Stimulated activated CD4-positive, alpha-beta T cell treated with anti-CD3 and anti-CD28 coated beads, Interleukin-1b, Interleukin-23, amount 100 ng/mL, for 1 hour (primary cell): ENCODE data around the gene UBE2S.
A peak's percentile ranks its signal among the peaks of the same experiment; 100 is the strongest.

Experiments used
- DNase-seq, 2 donors: peaks; one replicate each; pipeline ENCODE4 v3.0.0-alpha.2; 2020; ENCODE audit warnings: low read depth in 2 of 2

The UBE2S gene

DNA sequence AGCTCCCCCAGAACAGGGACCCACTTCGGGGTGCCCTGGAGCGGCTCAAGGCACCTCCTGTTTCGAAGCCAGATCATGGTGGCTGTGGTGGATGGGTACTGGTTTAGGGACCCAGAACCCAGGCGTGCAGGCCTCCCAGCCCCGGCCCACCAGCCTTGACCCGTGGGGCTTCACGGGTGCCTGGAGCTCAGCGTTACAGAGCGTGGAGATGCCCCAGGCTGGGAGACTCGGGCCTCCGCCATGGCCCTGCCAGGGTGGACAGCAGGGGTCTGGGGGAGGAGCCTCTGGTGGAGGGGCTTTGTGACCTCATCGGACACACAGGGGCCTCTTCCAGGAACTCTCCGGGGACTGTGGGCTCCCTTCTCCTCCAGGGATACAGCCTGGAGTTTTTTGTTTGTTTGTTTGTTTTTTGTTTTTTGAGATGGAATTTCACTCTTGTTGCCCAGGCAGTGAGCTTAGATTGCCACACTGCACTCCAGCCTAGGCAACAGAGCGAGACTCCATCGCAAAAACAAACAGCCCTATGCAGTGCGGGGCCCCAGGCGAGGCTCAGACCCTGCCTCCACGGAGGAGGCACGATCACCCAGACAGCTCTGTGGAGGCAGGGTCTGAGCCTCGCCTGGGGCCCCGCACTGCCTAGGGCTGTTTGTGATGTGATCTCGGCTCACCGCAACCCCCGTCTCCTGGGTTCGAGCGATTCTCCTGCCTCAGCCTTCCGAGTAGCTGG is 44.4 kb downstream of the UBE2S start, which contains the start of gene GARIN5B:
GARIN5B (minus strand) TSS at position 271 of the 727 bp plus-strand sequence; CDS start at position 77, 194 bp downstream.
- no peak for DNase-seq

DNA sequence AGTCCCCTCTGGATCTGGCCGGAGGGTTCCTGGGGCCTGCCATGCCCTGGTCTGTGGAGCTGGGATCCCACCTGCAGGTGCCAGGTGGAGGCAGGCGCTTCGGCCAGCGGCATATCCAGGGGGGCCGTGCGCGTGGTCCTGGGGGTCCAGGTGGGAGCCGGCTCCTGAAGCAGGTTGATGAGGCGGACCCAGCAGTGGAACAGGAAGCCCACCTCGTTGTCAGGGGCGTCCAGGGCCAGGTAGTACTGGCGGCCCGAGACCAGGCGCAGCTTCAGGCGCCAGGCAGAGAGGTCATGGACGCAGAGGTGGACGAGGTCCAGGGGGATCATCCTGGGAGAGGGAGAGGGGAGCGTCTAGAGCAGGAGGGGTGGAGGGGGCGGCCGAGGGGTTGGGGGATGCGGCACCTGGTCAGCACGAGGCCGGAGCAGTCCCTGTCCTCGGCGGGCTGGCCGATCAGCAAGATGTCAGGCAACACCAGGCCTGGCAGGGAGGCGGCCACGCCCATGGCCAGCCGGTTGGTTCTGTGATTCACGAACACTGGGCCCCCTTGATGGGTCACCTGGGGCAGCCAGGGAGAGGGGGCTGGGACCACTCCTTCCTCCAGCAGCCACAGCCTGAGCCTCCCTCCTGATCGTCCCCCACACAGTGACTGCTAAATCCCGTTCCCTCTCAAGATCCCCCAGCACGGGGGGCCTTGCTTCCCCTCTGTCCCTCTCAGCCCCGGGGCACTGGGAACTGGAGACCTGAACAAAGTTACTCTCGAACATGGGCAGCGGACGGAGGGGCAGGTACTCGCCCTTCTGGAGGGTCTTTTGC is 45.2 kb downstream of the UBE2S start:
- no peak for DNase-seq

DNA sequence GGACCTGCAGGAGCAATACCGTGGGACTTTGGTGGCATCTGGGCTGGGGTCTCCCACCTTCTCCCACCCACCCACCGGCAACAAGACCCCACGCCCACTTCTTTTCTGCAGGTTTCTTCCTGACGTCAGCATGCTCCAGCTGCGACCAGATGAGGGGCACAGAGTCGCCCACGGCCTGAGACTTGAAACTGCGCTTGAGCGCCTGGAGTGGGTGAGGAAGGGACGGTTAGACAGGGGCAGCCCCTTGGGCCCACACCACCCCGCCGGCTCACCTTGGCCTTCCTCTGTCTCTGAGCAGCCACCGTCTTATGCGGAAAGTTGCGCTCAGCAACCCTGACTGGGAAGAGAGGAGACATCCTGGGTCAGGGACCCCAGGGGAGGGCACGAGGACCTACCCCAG is 46.7 kb downstream of the UBE2S start:
- DNase-seq: no peak

DNA sequence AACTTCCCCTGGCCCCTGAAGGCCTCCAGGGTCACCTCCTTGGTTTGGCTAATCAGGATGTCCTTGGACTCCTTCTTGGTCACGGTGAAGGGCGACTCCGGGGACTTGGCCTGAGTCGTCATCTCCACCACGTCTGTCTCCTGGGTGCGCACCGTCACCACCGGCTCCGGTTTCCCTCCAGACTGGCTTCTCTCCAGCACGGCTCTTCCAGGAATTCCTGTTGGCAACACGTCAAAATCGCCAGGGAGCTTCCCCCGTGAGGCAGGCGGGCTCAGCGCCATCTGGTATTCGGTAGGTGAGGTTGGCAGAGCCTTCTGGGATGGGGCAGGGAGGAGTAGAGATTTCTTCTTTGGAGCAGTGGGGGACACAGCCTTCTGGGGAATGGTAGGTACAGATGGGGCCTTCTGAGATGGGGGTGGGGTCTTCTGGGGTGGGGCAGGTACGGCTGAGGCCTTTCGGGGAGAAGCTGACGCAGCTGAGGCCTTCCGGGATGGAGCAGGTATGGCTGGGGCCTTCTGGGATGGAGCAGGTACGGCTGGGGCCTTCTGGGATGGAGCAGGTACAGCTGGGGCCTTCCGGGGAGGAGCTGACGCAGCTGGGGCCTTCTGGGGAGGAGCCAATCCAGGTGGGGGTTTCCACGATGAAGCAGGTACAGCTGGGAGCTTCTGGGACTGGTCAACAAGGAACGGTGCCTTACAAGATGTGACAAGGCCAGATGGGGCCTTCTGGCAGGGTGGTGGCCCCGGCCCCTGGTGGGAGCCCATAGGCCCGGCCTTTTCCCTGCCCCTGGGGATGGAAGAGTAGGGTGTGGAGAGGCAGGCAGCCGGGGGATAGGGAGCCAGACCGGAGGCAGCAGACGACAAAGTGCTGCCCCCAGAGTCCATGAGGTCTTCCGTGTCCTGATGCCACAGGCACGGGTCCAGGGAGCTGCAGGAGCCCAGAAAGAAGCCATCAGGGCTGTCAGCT is 48.4 kb downstream of the UBE2S start:
- DNase-seq: no peak

DNA sequence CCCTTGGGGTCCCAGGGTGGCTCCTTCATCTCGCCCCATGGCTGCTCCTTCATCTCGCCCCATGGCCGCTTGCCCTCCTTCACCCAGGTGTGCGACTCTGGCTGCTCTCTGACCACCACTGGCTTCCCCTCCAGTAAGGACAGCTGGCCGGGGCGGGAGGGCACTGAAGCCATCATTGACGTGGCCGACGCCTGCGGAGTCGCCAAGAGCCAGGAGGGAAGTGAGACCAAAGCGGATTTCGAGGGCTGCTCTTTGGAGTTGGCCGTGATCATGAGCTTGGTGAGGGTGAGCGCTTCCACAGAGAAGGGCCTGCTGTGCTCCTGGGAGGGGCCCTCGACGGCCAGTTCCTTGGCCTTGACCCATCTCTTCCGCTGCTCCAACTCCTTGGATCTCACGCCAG is 49.1 kb downstream of the UBE2S start:
- DNase-seq: no peak

DNA sequence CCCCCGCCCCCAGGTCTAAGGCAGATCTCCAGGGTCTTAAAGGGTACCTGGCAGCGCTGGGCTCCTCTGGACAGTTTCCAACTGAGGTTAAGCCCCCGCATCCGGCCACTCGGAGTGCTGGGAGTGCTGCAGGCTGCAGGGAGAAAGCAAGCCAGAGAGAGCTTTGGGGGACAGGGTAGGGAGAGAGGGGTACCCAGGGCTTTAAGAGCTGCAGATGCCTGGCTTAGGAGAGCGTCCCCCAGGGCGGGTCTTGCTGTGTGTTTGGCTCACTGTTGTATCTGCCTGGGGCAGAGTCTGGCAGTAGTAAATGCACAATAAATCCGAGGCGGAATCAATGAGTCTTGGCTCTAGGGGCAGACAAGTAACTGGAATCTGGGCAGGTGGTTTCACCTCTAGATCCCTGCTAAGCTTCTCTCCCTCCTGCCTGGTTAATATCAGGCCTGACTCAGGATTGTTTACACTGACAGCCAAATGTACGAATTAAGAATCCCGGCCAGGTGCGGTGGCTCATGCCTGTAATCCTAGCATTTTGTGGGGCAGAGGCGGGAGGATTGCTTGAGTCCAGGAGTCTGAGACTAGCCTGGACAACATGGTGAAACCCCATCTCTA is 52.3 kb downstream of the UBE2S start:
- DNase-seq: no peak

DNA sequence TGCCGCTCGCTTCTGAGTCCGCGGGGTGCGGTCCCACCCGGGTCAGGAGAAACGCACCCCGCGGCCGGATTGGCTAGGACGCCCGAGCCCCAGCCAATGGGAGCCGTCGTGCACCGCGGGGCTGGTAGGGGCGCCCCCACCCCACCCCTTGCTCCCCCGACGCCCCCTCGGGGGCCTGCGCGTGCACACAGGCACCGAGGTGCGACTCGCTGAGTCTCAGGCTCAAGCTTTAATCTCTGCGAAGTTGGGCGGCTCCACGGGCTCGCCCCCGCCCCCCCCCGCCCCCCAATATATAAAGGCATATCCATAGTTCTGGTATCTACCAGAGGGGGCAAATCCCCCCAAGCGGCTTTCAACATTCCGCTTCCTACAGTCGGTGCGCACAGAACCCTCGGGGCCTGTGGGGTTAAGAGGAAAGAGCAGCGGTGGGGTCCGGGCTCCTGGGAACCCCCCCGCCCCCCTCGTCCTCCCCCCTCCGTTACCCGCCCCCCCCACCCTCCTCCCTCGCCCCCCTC is 52.8 kb downstream of the UBE2S start, which contains the start of gene COX6B2:
COX6B2 (minus strand) TSS at position 22 of the 515 bp plus-strand sequence. CDS start 198 bp downstream, outside the sequence.
- DNase-seq: no peak

DNA sequence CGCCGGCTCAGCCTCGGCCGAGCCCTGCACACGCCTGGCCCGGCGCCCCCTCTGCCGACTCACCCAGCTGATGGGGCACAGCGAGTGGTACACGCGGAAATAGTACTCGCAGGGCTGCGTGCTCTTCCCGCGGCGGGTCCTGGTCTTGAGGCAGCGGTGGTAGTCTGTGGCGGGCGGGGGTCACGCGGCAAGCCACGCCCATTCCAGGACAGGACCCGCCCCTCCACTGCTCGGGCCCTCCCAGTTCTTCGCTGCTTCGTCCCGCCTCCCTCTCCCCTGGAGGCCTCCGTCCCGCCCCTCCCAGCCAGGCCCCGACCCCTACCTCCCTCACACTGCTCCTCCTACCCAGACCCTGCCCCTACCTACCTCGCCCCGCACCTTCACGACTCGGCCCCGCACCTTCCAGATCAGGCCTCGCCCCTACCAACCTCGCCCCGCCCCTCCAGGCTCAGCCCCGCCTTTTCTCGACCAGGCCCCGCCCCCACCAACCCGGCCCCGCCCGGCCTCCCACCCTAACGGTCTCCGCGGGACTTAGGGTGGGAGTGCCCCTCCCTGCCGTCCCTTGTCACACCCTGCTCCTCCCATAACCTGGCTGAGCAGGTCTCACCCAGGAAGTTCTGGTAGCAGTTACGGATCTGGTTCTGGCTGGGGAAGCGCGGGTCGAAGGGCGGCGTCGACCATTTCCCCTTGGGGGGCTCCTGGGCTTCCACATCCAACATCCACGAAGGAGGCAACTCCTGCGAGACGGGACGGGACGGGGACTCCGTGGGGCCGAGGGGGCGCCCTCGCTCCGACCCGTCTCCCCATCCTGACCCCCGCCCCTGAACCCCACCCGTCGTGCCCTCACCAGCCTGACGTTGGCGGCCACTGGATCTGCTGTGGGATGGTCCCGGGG is 53.5 kb downstream of the UBE2S start:
- peak in 1 of 2 donors; percentile 42 for DNase-seq

DNA sequence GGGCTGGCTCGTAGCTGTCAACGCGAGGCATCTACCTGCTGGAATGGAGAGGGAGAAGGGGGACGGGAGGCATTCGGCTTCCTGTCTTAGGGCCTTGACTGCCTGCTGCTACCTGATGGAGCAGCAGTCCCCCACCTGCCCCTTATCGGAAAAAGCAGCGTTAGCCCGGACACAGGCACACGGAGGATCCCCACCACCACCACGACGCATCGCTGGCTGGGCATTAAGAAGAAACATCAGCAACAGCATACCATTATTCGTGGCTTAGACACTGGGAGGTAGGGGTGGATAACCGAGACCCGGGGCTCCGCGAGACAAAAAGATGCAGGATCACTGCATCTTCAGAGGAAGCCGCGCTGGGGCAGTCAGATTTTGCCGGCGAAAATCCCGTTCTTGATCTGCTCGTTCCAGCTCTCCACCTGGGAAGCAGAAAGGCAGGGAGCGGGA is 54.2 kb downstream of the UBE2S start:
- no peak for DNase-seq

DNA sequence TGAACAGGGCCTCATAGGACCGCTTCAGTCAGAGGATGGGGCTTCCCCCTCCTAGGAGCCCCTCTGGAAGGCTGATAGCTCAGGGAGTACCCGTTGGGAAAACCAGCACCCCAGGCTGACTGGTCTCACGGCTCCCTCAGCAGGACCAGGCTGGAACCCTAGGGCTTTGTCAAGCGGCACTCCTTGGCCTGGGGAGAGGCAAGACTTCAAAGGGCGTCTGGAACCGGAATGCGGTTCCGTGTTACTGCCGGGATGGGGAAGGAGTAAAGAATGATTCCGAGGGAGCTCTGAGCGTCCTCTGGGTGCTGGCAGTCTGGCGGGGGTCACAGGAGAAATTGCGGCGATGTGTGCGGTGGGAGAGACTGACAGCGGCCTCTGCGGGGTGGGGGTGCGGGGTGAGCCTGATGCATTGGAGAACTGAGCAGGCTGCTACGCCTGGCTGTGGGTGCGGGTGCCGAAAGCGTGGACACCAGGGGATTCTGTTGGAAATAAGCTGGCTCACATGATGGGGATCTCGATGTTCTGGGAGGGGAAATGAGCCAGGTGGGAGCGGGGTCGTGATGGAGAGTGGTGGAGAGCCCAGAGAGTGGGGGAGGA is 54.9 kb downstream of the UBE2S start:
- no peak for DNase-seq

DNA sequence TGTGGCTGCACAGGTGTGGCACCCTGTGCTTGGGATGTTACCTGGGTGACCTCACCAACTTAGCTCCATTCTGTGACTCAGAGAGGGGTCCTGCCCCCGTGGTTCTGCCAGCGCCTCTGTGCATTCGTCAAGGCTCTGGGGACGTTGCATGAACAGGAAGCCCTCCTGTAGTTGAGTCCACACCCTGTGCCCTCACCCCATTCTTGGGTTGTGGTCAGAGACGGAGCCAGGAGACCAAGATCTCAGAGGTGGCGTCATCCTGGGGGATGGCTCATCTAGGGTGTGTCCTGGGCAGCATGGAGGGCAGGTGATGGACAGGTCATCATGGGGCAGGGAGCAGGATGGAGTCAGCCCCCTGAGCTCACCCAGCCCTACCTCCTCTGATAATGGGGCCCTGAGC is 55.5 kb downstream of the UBE2S start:
- no peak for DNase-seq

DNA sequence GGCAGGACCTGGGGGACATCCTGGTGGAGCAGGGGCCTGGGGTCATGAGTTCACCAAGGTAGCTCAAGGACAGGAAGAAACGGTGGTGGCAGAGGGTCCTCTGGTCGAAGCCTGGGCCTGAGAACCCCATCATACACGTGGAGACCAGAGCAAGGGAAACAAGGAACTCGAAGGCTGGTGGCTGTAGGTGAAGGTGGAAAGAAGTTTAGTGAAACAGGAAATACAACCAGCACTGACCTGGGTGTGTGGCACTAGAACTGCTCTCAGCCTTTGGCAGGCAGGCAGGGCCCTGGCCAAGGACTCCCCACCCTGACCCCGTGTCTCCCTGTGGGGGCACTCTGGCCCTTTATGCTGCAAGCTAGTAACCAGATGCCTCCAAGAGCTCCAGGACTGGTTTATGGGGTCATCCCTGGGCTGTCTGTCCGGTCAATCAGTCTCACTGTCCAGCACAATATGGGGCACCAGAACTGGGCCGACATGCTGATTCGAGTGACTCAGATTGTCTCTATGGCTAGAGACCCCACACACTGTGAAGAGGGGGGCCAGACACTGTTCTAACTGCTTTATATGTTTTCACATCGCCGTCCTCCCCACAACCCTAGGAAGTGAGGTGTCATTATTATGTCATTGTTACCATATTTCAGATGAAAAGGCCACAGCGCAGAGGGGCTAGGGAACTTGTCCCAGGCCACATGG is 56.8 kb downstream of the UBE2S start:
- no peak for DNase-seq
